ENCODE data around the gene SNHG17.

DNA sequence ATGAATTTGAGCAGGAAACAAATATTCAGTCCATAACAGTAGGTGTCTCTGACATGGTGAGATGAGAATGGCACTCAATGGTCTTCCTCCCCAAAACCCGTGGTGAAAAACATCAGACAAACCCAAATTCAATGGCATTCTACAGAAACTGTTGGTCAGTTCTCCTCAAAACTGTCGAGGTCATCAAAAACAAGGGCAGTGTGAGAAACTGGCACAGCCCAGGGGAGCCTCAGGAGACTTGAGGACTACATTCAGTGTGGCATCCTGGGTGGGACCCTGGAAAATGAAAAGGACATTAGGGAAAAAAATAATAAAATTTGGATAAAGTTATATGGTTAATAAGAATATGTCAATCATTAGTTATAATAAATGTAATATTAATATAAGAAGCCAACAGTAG, 48.3 kb downstream of the SNHG17 start:
- TF ChIP-seq KDM5A (IDR thresholded peaks at IDR 0.05) (no peak), RFX5 (IDR thresholded peaks at IDR 0.05) (no peak), POLR2A (IDR thresholded peaks at IDR 0.05; ENCODE audit: low read length) (no peak), EP300 (IDR thresholded peaks at IDR 0.05) (no peak), EHMT2 (IDR thresholded peaks at IDR 0.05; ENCODE audit: low read depth) (no peak), CHD2 (IDR thresholded peaks at IDR 0.05; ENCODE audit: low read length, partially characterized antibody) (no peak), KDM1A (IDR thresholded peaks at IDR 0.05; ENCODE audit: low read depth) (no peak), RARB (CRISPR knock-in tag; IDR thresholded peaks at IDR 0.05) (no peak), PHF8 (IDR thresholded peaks at IDR 0.05; ENCODE audit: borderline replicate concordance, low read depth) (no peak), TP53 (CRISPR knock-in tag; IDR thresholded peaks at IDR 0.05) (no peak), ESRRA (IDR thresholded peaks at IDR 0.05; ENCODE audit: borderline replicate concordance, low read length) (no peak), JUN (IDR thresholded peaks at IDR 0.05) (no peak)
- TF ChIP-seq, protein P1, sequence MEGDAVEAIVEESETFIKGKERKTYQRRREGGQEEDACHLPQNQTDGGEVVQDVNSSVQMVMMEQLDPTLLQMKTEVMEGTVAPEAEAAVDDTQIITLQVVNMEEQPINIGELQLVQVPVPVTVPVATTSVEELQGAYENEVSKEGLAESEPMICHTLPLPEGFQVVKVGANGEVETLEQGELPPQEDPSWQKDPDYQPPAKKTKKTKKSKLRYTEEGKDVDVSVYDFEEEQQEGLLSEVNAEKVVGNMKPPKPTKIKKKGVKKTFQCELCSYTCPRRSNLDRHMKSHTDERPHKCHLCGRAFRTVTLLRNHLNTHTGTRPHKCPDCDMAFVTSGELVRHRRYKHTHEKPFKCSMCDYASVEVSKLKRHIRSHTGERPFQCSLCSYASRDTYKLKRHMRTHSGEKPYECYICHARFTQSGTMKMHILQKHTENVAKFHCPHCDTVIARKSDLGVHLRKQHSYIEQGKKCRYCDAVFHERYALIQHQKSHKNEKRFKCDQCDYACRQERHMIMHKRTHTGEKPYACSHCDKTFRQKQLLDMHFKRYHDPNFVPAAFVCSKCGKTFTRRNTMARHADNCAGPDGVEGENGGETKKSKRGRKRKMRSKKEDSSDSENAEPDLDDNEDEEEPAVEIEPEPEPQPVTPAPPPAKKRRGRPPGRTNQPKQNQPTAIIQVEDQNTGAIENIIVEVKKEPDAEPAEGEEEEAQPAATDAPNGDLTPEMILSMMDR (IDR thresholded peaks at IDR 0.05), result no peak

Data from A549 (cell line).